RWPE2 (cell line): Measurements from ENCODE around the gene SH3PXD2A.
A peak's percentile ranks its signal among the peaks of the same experiment; 100 is the strongest.

Experiments
- ATAC-seq: fragments of 200-7000 bp; cut with Tn5 transposase; 3 replicates; pipeline ENCODE4 v1.9.1; 2021; ENCODE audit warnings: low read depth
- DNase-seq: peaks from one replicate; pipeline ENCODE4 v3.0.0-alpha.2; 2020; ENCODE audit warnings: low spot score
- H3K27ac ChIP-seq: fragments of 450-650 bp; 2 replicates; pipeline ENCODE4 v1.5.1; 2017; ENCODE audit warnings: mild to moderate bottlenecking; ENCODE audit not compliant: poor library complexity, severe bottlenecking
- H3K27me3 ChIP-seq: fragments of 250-450 bp; sonication (Bioruptor Pico); 2 replicates; pipeline ENCODE4 v1.5.1; 2021; ENCODE audit warnings: mild to moderate bottlenecking, moderate library complexity; ENCODE audit not compliant: insufficient read depth, poor library complexity, severe bottlenecking
- H3K36me3 ChIP-seq: fragments of 250-450 bp; sonication (Bioruptor Pico); 2 replicates; pipeline ENCODE4 v1.5.1; 2020; ENCODE audit warnings: low read depth, mild to moderate bottlenecking, moderate library complexity
- H3K4me1 ChIP-seq: fragments of 250-450 bp; sonication (Bioruptor Pico); 2 replicates; pipeline ENCODE4 v1.5.1; 2021; ENCODE audit warnings: mild to moderate bottlenecking, moderate library complexity; ENCODE audit not compliant: insufficient read depth, poor library complexity, severe bottlenecking
- H3K4me3 ChIP-seq: fragments of 250-450 bp; sonication (Bioruptor Pico); 2 replicates; pipeline ENCODE4 v1.5.1; 2021; ENCODE audit warnings: mild to moderate bottlenecking, moderate library complexity; ENCODE audit not compliant: severe bottlenecking
- H3K9me3 ChIP-seq: fragments of 250-450 bp; sonication (Bioruptor Pico); 2 replicates; pipeline ENCODE4 v1.5.1; 2021; ENCODE audit warnings: mild to moderate bottlenecking, moderate library complexity; ENCODE audit not compliant: severe bottlenecking
- CTCF ChIP-seq: fragments of 450-650 bp; IDR thresholded peaks from one replicate; pipeline ENCODE4 v1.5.1; 2017; ENCODE audit warnings: mild to moderate bottlenecking, moderate library complexity; ENCODE audit not compliant: poor library complexity, severe bottlenecking

Gene SH3PXD2A

DNA sequence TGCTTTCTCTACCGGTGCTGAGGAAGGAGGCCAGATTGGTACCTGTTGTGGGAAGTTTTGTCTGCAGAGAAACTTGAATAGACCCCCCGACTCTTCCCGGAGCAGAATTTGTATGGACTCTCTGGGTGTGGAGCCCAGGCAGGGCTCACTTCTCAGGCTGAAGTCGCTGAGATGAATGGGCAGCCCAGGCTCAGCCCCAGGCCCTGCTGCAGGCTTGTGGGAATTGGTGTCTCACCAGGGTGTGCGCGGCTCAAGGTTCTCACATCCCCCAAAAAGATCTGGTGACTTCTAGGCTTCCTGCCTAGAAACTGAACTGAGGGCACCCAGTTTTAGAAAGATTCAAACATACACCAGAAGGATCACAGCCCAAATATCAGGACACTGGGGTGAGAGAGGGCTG, 258.4 kb downstream of the SH3PXD2A start:
- DNase-seq, result no peak
- H3K27me3 ChIP-seq, result no peaks in the 10 kb centered on the region
- no peaks in the 10 kb centered on the region for H3K4me1 ChIP-seq
- peaks cover 6% of the 10 kb centered on the region for H3K36me3 ChIP-seq
- H3K9me3 ChIP-seq, result no peaks in the 10 kb centered on the region
- H3K27ac ChIP-seq, result no peak overlapping the region
- no peak overlapping the region for H3K4me3 ChIP-seq
- no peak for ATAC-seq
- TF ChIP-seq CTCF, result no peak

DNA sequence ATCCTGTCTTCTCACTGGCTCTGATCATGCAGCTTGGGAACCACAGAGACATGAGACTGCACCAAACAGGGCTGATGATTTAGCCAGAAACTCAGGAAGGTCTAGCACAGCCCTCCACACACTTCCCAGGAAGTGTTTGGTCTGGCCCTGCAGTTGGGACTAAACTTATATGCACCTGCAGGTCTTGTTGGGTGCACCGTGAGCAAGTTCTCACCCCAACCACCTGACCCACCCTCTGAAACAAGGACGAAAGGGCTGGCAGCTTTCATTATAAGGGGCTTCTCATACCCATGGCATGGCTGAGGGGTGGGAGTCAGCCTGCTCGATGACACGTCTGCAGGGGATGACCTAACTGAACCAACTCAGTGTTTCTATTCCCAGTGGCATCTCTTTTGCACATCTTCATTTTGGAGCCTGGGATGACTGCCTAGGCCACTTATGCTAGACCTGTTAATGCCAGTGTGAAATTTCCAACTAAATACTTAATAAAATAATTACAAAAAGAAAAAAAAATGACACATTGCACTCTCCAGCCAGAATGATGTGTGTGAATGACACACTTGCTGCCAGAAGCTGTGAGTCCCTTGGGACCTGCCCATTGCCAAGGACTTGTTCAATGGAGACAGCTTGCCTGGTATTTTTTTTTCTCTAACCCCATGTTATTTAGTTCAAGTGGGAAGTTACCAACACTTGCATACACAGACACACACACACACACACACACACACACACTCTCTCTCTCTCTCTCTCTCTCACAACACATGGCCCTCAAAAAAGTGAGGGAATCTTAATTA, 259.2 kb downstream of the SH3PXD2A start:
- ATAC-seq (no peak), DNase-seq (no peak)
- no peak for TF ChIP-seq CTCF
- no peaks in the 10 kb centered on the region for H3K9me3 ChIP-seq
- H3K27ac ChIP-seq, result no peak overlapping the region
- no peak overlapping the region for H3K4me3 ChIP-seq
- no peaks in the 10 kb centered on the region; the same call in 1 of the 2 replicates for H3K36me3 ChIP-seq
- no peaks in the 10 kb centered on the region for H3K27me3 ChIP-seq
- H3K4me1 ChIP-seq, result no peaks in the 10 kb centered on the region

DNA sequence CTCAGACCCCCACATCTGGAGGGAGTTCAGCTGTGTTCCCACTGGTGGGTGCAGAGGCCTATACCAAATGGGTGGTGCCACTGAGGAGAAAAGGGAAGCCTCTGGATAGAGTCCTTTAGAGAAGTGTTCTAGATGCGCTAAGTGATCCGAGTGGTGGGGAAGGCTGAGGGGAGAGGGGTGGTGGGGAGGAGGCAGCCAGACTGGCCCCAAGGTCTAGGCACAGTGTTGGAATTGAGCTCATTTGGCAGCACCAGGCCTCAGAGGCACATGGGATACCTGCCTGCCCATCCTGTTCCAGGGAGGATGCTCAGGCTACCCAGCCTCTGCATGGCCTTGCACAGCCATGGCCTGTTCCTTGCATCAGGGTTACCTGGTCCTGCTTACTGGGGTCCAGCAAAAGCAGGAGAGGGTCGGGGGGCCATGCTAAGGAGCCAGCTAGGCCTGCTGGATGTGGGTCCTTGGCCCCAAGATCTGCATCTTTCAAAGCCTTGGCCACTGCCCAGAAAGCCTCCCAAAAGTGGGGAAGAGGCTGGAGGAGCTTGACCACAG, 262.3 kb downstream of the SH3PXD2A start:
- DNase-seq (no peak), ATAC-seq (no peak)
- Histone ChIP-seq H3K27me3 (no peaks in the 10 kb centered on the region), H3K36me3 (no peaks in the 10 kb centered on the region), H3K4me3 (no peak overlapping the region), H3K4me1 (no peaks in the 10 kb centered on the region), H3K9me3 (no peaks in the 10 kb centered on the region), H3K27ac (no peak overlapping the region)
- TF ChIP-seq CTCF, result peak; percentile 49

GRCh38 chr10:103592186-103593021, 263.0 kb downstream of the SH3PXD2A start:
- no peak overlapping the region for H3K27ac ChIP-seq
- DNase-seq (no peak), ATAC-seq (peak; percentile 53; the same call in 2 of the 3 replicates)
- no peaks in the 10 kb centered on the region for H3K27me3 ChIP-seq
- H3K4me1 ChIP-seq, result no peaks in the 10 kb centered on the region
- H3K36me3 ChIP-seq, result no peaks in the 10 kb centered on the region
- no peaks in the 10 kb centered on the region for H3K9me3 ChIP-seq
- no peak overlapping the region for H3K4me3 ChIP-seq
- peak; percentile 72 for TF ChIP-seq CTCF
